ENCODE data around the gene LDLRAD3. TPM values are rescaled to one million over a fixed set of nuclear protein-coding genes. Genes with fewer than 3 reads are reported as not detected.
A peak's percentile ranks its signal among the peaks of the same experiment; 100 is the strongest.
"Not testable (repeated sequence)": the region's sequence is repeated elsewhere in the genome, so short reads cannot be mapped to it uniquely, and the experiment has no call there.

LDLRAD3 gene
- total RNA-seq, 4 donors from 2014 or later, result 0.37 to 43.2 (median 3.7) TPM

GRCh38 chr11:35906277-35906661 is 37.6 kb upstream of the LDLRAD3 start:
- TF ChIP-seq POLR2AphosphoS5 (IDR thresholded peaks at IDR 0.05) (no peak), EP300 (IDR thresholded peaks at IDR 0.05; ENCODE audit: low read depth) (no peak), POLR2A (IDR thresholded peaks at IDR 0.05) (no peak), CTCF (IDR thresholded peaks at IDR 0.05) (no peak)
- Histone ChIP-seq H3K36me3 (no peaks in the 10 kb centered on the region), H3K4me3 (no peak overlapping the region), H3K4me1 (peaks cover 0 to 22% (median 6%) of the 10 kb centered on the region in 4 donors), H3K27me3 (peaks cover 8% of the 10 kb centered on the region), H3K9me3 (peaks cover 9 to 13% of the 10 kb centered on the region in 2 donors), H3K27ac (peak overlapping the region in 1 of 4 donors; percentile 4)
- DNase-seq, result no peak
- 29 to 50% methylated on average over 2 of the region's 2 CpGs for WGBS, 2 donors (ENCODE audit: low coverage in 1 of 2)
- in situ Hi-C loops (cut with MboI; ENCODE audit: low pct_ligation_motif_present in 1 of 4, low pct_unique_long_range_greater_than_20kb in 1 of 4, low sequenced_read_pairs in 3 of 4), result no loop called here
- intact Hi-C loops (cut with DNase I; ENCODE audit: low total_unique reads), result no loop called here

- Histone ChIP-seq H3K4me3 (no peak overlapping the region), H3K36me3 (no peaks in the 10 kb centered on the region), H3K9me3 (peaks cover 9 to 13% of the 10 kb centered on the region in 2 donors), H3K4me1 (peaks cover 0 to 22% (median 6%) of the 10 kb centered on the region in 4 donors), H3K27me3 (peaks cover 8% of the 10 kb centered on the region), H3K27ac (no peak overlapping the region)
- no peak for TF ChIP-seq CTCF (IDR thresholded peaks at IDR 0.05)
- TF ChIP-seq POLR2A (IDR thresholded peaks at IDR 0.05), result no peak
- TF ChIP-seq POLR2AphosphoS5 (IDR thresholded peaks at IDR 0.05), result no peak
- TF ChIP-seq EP300 (IDR thresholded peaks at IDR 0.05; ENCODE audit: low read depth), result no peak
- intact Hi-C loops (cut with DNase I; ENCODE audit: low total_unique reads), result no loop called here
- no peak for DNase-seq
- WGBS, 2 donors (ENCODE audit: low coverage in 1 of 2), result 76 to 78% methylated on average over 3 of the region's 3 CpGs
- in situ Hi-C loops (cut with MboI; ENCODE audit: low pct_ligation_motif_present in 1 of 4, low pct_unique_long_range_greater_than_20kb in 1 of 4, low sequenced_read_pairs in 3 of 4), result no loop called here
Measured at GRCh38 chr11:35906681-35907080, 37.2 kb upstream of the LDLRAD3 start.

GRCh38 chr11:35907648-35908431 is 36.0 kb upstream of the LDLRAD3 start:
- no peak overlapping the region for H3K4me3 ChIP-seq
- H3K4me1 ChIP-seq, result peaks cover 0 to 22% (median 6%) of the 10 kb centered on the region in 4 donors
- peaks cover 8% of the 10 kb centered on the region for H3K27me3 ChIP-seq
- peak; percentile 87 for TF ChIP-seq EP300 (IDR thresholded peaks at IDR 0.05; ENCODE audit: low read depth)
- no peak for TF ChIP-seq POLR2A (IDR thresholded peaks at IDR 0.05)
- no peak for TF ChIP-seq CTCF (IDR thresholded peaks at IDR 0.05)
- TF ChIP-seq POLR2AphosphoS5 (IDR thresholded peaks at IDR 0.05), result peak; percentile 29 to 80 (median 75)
- in situ Hi-C loops (cut with MboI; ENCODE audit: low pct_ligation_motif_present in 1 of 4, low pct_unique_long_range_greater_than_20kb in 1 of 4, low sequenced_read_pairs in 3 of 4), result no loop called here
- H3K36me3 ChIP-seq, result no peaks in the 10 kb centered on the region
- peak overlapping the region; percentile 4 to 49 (median 38) for H3K27ac ChIP-seq
- WGBS, 2 donors (ENCODE audit: low coverage in 1 of 2), result 37 to 45% methylated on average over 4 of the region's 4 CpGs
- peaks cover 0 to 5% of the 10 kb centered on the region in 2 donors for H3K9me3 ChIP-seq
- intact Hi-C loops (cut with DNase I; ENCODE audit: low total_unique reads), result no loop called here
- DNase-seq, result no peak

DNA sequence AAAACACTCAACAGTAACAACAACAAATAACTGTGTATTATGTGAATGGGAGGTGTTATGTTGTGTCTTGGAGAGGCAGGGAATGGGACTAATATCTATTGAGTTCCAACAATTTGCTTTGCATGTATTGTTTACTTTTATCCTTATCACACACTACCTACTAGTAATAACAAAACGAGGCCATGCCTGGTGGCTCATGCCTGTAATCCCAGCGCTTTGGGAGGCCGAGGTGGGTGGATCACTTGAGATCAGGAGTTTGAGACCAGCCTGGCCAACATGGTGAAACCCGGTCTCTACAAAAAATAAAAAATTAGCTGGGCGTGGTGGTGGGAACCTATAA is 35.5 kb upstream of the LDLRAD3 start:
- peaks cover 0 to 22% (median 6%) of the 10 kb centered on the region in 4 donors for H3K4me1 ChIP-seq
- intact Hi-C loops (cut with DNase I; ENCODE audit: low total_unique reads); DNase-seq; H3K27me3 ChIP-seq; in situ Hi-C loops (cut with MboI; ENCODE audit: low pct_ligation_motif_present in 1 of 4, low pct_unique_long_range_greater_than_20kb in 1 of 4, low sequenced_read_pairs in 3 of 4); H3K4me3 ChIP-seq; H3K9me3 ChIP-seq; H3K36me3 ChIP-seq: not testable (repeated sequence)
- 39 to 58% methylated on average over 3 to 5 of the region's 5 CpGs for WGBS, 2 donors (ENCODE audit: low coverage in 1 of 2)
- H3K27ac ChIP-seq, result peak overlapping the region; percentile 4 to 49 (median 27)
